Measurements from ENCODE around the gene PRKAG2.

DNA sequence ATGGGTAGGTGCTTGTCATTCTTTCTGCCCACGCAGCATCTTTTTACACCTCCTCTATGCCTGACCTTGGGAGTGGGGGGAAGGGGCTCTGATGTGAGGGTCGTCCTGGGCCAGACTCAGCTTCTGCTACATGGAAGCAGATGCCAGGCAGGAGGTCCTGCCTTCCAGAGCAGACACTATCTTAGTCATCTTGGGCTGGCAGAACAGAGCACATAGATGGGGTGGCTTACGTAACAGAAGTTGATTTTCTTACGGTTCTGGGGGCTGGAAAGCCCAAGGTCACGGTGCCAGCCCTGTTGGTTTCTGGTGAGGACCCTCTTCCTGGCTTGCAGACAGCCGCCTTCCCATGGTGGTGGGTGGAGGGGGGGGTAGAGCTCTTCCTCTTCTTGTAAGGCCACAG, 159.0 kb downstream of the PRKAG2 start:
- TF ChIP-seq CTCF (conservative IDR thresholded peaks at IDR 0.05 in 1 of 2, IDR thresholded peaks at IDR 0.05 in 1 of 2; ENCODE audit: extremely low read depth in 1 of 2, insufficient read depth in 1 of 2, low read depth in 1 of 2, low read length in 2 of 2) (no peak), EZH2 (IDR thresholded peaks at IDR 0.05; ENCODE audit: borderline replicate concordance, low read length) (no peak)

Measured in mammary epithelial cell (primary cell).